ENCODE data around the gene ALG9. TPM values are rescaled to one million over a fixed set of nuclear protein-coding genes. Genes with fewer than 3 reads are reported as not detected.
A peak's percentile ranks its signal among the peaks of the same experiment; 100 is the strongest.

The ALG9 gene
- total RNA-seq, 1 experiment from 2014 or later: 19.7 TPM

DNA sequence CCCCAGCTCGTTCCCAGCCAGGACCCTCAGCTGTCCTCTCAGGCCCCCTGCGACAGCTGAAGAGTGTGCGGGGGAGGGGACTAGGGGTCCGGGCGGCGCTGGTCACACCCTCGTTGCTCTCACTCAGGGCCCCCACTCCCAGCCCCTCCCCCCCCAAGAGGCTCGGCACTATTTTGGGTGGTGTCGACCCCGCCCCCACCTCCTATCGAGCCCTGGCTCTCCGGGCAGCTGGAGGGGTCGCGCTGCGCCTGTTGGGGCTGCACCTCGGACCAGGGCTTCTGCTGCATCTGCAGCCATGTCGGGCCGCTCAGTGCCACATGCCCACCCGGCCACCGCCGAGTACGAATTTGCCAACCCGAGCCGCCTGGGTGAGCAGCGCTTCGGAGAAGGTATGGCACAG lies 41.2 kb upstream of the ALG9 start, which contains the start of gene HSPB2:
HSPB2 (plus strand) TSS at position 200 of the 400 bp plus-strand sequence; CDS start at position 296, 96 bp downstream.
- Mint-ChIP-seq H3K27ac (no peak within 1 kb of the TSS), H3K4me3 (no peak within 1 kb of the TSS), H3K4me1 (peaks cover 45% of the 10 kb centered on the region), H3K36me3 (no peaks in the 10 kb centered on the region), H3K9me3 (no peaks in the 10 kb centered on the region), H3K27me3 (ENCODE audit: low read depth) (no peaks in the 10 kb centered on the region; the same call in 1 of the 2 replicates)
- ChIA-PET CTCF (no interaction called here), POLR2A (no interaction called here)
- ATAC-seq (peak; percentile 29; the same call in 1 of the 2 replicates), DNase-seq (ENCODE audit: low spot score) (no peak)
- no peak for TF ChIP-seq FOXJ3 (CRISPR knock-in tag; IDR thresholded peaks at IDR 0.05; ENCODE audit: borderline replicate concordance)
- TF ChIP-seq, protein P1, sequence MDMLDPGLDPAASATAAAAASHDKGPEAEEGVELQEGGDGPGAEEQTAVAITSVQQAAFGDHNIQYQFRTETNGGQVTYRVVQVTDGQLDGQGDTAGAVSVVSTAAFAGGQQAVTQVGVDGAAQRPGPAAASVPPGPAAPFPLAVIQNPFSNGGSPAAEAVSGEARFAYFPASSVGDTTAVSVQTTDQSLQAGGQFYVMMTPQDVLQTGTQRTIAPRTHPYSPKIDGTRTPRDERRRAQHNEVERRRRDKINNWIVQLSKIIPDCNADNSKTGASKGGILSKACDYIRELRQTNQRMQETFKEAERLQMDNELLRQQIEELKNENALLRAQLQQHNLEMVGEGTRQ (CRISPR knock-in tag; IDR thresholded peaks at IDR 0.05): no peak
- TF ChIP-seq, protein P2, sequence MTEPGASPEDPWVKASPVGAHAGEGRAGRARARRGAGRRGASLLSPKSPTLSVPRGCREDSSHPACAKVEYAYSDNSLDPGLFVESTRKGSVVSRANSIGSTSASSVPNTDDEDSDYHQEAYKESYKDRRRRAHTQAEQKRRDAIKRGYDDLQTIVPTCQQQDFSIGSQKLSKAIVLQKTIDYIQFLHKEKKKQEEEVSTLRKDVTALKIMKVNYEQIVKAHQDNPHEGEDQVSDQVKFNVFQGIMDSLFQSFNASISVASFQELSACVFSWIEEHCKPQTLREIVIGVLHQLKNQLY (CRISPR knock-in tag; IDR thresholded peaks at IDR 0.05): no peak

DNA sequence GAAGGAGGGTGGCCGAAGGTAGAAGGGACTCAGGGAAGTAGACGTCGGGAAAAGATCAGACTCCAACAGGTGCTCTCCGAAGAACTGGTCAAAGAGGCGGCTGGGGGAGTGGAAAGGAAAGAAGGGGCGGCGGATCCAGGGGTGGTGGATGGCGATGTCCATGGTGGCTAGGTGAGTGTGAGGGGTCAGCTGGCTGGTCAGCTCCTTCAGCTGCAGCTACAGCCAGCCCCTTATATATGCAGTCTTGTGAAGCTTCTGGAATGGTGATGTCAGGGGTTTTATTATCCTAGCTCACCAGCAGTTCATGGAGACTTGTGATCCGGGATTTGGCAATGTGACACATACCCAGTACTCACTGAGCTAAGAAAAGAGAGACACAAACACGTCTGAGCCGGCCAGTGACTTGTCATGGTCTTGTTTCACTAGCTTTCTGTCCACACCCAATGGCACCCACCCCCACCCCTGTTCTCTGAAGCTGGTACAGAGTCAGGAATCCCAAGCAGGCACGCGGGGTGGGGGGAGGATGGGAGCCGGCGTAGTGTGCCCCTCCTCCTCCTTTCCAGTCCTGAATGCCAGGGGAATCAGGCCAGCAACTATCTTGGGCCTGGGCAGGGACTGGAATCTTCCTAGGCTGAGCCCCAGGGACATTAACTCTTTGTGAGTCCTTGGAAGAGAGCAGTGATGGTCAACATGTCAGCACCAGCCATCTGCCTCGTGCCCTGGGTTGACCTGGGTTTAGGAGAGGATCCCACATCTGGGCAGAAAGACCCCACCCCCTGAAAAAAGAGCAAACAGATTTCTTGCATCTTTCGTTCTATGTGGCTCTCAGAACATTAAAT lies 40.4 kb upstream of the ALG9 start, which contains the start of gene CRYAB:
CRYAB (minus strand) TSS at position 208 of the 839 bp plus-strand sequence; CDS start at position 162, 46 bp downstream.
- DNase-seq (ENCODE audit: low spot score): no peak
- ChIA-PET POLR2A (interaction anchor here (0.6 to 1.3 kb wide), 4 partner anchors 15 to 71 kb away, joined by 3 to 7 read pairs (median 3); no protein-coding TSS in a partner anchor), CTCF (interaction anchor here (1.2 to 2.6 kb wide), 2 partner anchors 15 to 70 kb away, joined by 6 to 8 read pairs; no protein-coding TSS in a partner anchor)
- no peak for TF ChIP-seq ZNF396 (CRISPR knock-in tag; IDR thresholded peaks at IDR 0.05; ENCODE audit: borderline replicate concordance)
- Mint-ChIP-seq H3K27me3 (ENCODE audit: low read depth) (no peaks in the 10 kb centered on the region; the same call in 1 of the 2 replicates), H3K4me3 (no peak within 1 kb of the TSS), H3K27ac (no peak within 1 kb of the TSS), H3K4me1 (peaks cover 41% of the 10 kb centered on the region), H3K9me3 (no peaks in the 10 kb centered on the region), H3K36me3 (no peaks in the 10 kb centered on the region)
- ATAC-seq: peak; percentile 54

DNA sequence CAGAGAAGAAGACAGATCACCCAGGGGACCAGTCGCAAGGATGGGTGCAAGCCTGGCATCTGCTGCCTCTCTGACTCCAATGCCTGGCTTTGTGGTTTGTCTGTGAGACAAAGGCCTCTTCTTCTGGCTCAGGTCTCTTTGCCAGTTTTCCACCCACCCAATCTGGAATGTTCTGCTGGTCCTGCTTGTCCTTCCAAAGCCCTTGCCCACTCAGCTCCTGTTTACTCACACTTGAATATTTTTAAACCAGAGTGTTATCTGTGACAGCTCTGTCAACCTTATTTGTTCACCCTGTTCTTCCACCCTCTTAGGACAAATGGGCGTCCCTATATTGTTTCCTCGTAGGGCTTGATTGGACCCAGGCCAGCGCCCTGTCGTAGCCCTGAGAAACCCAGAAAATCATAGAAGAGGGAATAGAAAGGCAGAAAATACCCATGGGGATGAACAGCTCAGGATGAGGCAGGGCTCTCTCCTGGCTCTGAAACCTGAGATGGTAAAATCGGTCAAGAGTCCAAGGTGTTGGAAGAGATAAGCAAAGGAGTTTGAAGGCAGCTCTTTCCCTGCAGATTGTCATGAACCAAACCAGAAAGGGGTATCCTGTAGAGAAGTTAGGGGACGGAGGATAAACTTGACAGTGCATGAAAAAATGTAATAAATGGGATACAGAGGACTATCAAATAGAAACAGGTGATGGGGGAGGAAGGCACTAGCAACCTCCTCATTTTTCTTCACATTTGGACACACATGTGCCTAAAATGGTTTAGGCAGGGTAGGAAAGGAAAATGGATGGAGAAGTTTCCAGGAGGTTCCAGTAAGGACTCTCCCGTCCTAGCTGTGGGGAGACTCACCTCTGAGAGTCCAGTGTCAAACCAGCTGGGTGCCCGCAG lies 39.5 kb upstream of the ALG9 start:
- POLR2A ChIA-PET: interaction anchor here (0.6 to 1.3 kb wide), 4 partner anchors 16 to 72 kb away, joined by 3 to 7 read pairs (median 3); no protein-coding TSS in a partner anchor
- TF ChIP-seq TCF7 (CRISPR knock-in tag; IDR thresholded peaks at IDR 0.05; ENCODE audit: low read depth) (no peak), MYBL2 (CRISPR knock-in tag; IDR thresholded peaks at IDR 0.05) (no peak), CBFB (CRISPR knock-in tag; IDR thresholded peaks at IDR 0.05; ENCODE audit: low read depth) (no peak), CREB1 (CRISPR knock-in tag; IDR thresholded peaks at IDR 0.05) (no peak), NR1H2 (CRISPR knock-in tag; IDR thresholded peaks at IDR 0.05) (no peak), SMAD3 (CRISPR knock-in tag; IDR thresholded peaks at IDR 0.05; ENCODE audit: borderline replicate concordance) (no peak)
- TF ChIP-seq, protein P3, sequence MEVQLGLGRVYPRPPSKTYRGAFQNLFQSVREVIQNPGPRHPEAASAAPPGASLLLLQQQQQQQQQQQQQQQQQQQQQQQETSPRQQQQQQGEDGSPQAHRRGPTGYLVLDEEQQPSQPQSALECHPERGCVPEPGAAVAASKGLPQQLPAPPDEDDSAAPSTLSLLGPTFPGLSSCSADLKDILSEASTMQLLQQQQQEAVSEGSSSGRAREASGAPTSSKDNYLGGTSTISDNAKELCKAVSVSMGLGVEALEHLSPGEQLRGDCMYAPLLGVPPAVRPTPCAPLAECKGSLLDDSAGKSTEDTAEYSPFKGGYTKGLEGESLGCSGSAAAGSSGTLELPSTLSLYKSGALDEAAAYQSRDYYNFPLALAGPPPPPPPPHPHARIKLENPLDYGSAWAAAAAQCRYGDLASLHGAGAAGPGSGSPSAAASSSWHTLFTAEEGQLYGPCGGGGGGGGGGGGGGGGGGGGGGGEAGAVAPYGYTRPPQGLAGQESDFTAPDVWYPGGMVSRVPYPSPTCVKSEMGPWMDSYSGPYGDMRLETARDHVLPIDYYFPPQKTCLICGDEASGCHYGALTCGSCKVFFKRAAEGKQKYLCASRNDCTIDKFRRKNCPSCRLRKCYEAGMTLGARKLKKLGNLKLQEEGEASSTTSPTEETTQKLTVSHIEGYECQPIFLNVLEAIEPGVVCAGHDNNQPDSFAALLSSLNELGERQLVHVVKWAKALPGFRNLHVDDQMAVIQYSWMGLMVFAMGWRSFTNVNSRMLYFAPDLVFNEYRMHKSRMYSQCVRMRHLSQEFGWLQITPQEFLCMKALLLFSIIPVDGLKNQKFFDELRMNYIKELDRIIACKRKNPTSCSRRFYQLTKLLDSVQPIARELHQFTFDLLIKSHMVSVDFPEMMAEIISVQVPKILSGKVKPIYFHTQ (CRISPR knock-in tag; IDR thresholded peaks at IDR 0.05): no peak
- TF ChIP-seq, protein P4, sequence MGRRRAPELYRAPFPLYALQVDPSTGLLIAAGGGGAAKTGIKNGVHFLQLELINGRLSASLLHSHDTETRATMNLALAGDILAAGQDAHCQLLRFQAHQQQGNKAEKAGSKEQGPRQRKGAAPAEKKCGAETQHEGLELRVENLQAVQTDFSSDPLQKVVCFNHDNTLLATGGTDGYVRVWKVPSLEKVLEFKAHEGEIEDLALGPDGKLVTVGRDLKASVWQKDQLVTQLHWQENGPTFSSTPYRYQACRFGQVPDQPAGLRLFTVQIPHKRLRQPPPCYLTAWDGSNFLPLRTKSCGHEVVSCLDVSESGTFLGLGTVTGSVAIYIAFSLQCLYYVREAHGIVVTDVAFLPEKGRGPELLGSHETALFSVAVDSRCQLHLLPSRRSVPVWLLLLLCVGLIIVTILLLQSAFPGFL (CRISPR knock-in tag; IDR thresholded peaks at IDR 0.05; ENCODE audit: borderline replicate concordance): no peak
- Mint-ChIP-seq H3K36me3 (no peaks in the 10 kb centered on the region), H3K9me3 (no peaks in the 10 kb centered on the region), H3K27me3 (ENCODE audit: low read depth) (no peaks in the 10 kb centered on the region; the same call in 1 of the 2 replicates), H3K27ac (no peak overlapping the region), H3K4me3 (no peak overlapping the region), H3K4me1 (peaks cover 37% of the 10 kb centered on the region)
- CTCF ChIA-PET: interaction anchor here (1.2 to 2.6 kb wide), 2 partner anchors 16 to 71 kb away, joined by 6 to 8 read pairs; no protein-coding TSS in a partner anchor
- ATAC-seq: no peak
- DNase-seq (ENCODE audit: low spot score): no peak

All from WTC11 (cell line).